Hematopoietic multipotent progenitor cell treated with erythropoietin and hydrocortisone succinate and interleukin-3 and kit ligand, for 17 days (in vitro differentiated cells): ENCODE measurements around the gene ANKH.

Experiments used
- DNase-seq: peaks from one replicate; pipeline ENCODE4 v3.0.0-alpha.2; 2015; ENCODE audit warnings: low spot score

Gene ANKH

DNA sequence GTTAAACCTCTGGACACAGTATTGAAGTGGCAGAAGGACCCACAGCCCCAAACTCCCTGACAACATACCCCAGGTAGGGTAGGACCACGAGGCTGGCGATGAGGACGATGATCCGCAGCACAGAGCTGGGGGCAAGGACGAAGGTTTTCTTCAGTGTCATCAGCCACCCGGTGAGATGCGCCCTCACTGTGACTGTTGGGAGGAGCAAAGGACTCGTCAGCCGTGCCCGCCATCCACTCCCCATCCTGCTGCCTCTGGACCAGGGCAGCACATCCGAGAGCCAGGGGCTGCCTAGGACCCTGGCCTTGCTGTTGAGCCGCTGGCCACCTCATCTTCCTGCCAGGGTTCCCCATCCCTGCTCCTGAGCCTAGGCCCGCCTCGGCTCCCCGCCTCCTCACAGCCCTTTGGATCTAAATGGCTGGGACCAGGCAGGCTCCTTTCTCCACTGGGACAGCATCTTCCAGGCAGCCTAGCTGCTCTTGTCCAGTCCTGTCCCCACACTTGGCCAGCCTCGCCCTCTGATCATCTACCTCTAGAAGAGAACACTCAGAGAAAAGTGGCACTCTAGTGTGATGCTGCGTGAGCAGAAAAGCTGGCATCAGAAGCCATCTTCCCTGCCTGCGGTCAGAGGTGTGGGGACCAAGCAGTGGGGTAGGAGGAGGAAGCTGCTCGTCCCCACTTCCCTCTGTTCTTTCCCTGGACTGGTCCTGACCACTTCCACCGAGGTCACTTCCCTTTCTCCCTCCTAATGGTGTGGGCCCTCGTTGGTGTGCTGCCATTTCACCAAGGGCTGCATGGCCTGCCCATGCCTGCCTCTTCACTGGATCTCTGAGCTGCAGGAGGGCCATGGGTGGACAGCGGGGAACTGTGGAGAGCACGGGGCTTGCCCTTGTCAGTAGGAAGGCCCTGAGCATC, 157.8 kb downstream of the ANKH start:
- no peak for DNase-seq

DNA sequence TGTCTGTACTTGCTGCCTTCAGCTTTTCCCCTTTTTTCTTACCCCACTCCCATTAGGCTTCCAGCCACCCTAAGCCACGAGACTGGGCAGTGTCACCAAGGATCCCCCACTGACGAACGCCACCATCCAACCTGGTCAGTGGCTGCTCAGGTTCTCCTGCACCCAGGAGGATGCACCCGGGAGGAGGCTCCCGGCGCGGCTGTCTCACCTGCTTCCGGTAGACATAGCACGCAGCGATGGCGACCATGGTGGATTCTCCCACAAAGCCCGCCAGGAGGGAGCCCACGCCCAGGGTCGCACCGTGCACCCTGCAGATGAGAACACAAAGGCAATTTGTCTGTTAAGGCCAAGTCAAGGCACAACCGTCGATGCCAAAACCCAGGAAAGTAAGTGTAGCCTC, 158.9 kb downstream of the ANKH start:
- no peak for DNase-seq

DNA sequence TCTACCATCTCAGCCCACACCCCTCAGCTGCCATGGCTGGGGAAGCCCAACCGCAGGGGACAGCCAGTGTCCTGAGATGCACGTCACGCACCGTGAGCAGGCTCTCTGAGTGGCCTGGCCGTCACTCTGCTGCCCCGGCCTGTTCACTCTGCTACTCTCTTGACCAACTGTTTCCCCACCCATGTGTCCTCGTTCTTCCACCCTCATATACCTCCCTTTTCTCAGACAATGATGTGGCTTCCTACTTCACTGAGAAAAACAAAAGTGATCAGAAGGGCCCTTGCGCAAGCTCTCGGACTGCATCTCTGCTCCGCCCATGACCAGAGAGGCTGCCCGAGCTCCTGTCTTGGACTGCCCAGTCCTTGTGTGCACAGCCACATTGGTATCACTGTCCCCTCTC, 159.4 kb downstream of the ANKH start:
- no peak for DNase-seq

DNA sequence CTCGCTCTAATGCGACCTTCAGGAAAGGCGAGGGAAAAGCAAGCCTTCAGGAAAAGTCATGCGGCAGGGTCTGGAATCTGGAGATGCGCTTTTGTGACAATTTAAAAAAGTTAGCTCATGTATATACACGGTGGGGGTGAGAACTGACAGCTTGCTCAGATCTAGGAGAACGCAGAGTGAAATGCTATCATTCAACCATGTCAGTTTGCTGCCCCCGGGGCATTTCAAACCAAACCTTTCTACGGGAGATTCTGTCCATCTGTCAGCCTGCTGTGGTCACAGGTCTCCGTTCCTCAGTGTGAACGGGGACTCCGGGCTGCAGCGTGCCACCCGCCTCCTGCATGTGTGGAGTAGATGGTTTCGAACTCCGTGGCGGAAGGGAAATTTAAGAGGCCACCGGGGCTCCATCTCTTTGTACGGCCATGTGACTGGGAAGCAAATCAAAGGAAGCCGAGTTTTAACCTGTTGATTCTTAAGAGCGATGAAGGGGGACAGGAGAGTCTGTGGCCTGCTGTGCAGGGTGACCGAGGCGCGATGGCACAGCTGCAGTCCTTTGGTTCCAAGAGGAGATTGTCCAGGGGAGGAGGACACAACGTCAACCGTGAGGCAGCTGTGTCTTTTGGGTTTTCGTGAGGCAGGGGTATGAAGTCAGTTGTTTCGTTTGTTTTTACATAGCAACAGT, 161.1 kb downstream of the ANKH start:
- DNase-seq: no peak

DNA sequence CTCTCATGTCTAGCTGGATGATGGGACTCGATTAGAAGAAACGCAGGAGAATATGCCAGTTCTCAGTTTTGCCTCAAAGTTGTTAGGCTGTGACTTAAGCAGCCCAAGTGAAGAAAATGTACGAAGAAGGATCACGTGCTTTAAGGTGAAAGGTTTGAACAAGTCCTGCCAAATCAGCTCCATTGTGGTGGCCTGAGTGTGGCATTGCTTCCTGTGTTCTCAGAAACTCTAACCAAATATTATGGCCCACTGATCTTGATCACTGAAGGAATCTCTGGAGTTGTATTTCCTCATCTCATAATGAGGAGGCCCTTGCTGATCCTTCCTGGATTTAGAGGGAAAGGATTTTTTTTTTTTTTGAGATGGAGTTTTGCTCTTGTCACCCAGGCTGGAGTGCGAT, 163.0 kb downstream of the ANKH start:
- no peak for DNase-seq

DNA sequence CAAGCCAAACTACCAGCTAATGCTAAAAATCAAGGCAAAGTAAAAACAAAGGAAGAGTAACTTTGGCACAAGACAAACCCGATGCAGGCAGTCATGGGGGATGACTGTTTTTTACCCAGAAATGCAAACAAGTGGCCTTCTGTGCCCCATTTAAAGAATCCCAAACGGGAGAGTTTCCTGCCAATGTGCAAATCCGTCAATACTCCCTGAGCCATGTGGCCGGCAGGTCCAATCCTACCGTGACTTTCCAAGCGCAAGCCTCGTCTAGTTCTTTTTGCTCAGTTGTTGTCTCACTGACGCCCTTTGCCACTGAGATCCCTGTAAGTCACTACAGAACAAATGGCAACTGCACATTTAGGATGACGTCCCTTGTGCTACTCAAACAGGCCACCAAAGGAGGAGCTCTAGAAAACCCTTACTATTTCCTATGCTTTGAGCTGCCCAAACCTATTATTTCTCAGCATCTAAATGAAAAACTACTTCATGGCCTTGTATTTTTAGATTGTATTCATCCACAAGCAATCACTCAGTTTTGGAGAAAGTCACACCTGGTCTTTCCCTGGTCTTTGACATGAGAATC, 163.7 kb downstream of the ANKH start:
- no peak for DNase-seq

DNA sequence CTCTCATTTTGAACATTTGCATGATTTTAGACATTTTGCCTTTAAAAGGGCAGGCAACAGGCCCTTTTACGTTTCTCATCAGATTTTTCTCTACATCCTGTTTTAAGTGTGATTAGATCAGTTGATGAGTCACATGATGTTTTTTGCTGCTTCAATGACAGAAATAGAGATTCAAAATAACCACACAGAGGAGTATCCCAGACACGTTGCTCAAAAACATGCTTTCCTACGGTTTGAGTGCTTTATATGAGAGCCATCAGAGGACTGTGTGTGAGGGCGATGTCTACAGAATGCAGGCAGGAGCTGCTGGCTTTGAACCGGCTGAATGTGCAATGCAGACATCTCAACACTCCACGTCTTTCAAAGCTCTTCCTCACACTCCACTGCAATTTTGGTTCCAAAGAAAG, 165.0 kb downstream of the ANKH start:
- DNase-seq: peak; percentile 26

DNA sequence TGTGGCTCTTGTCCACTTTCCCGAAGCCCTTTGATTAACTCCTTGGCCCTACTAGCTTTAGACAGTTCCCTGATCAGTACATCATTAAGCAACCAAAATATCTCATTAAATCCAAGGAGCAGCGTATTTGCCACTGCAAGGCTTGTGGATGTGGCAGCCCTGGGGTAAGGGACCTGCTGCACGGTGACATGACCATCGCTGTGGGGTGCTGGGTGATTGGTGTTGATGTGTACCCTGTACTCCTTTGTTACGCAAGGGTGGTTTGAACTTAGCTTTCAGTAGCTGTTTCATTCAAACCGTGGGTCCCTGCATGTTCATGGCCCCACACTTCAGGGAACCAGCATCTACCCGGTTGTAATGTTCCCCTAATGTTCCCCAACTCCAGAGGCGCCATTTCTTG, 166.0 kb downstream of the ANKH start:
- DNase-seq: no peak

DNA sequence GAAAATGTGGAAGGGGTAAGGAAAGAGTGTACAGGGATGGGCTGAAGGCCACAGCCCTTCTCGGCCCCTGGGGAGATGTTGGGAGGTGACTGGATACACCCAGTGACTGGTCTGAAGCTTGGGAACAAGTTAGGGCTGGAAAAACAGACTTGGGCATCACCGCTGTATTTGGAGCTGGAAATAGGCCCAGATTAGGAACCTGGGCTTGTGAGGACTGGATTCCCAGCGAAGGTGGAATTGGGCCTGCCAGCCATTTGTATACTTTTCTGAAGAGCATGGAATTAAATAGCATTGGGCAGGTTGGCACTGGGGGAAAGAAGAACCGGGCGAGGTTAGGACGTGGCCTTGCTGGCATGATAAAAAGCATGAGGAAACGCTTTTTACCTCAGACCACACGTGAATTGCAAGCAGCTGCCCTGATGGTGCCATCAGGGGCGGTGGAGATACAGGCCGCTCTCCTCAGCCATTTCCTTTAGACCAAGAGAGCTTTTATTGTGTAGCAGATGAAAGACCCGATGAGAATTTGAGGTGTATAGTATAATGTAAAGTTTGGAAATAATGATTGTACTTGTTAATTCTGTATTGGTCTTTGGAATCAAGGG, 169.2 kb downstream of the ANKH start:
- DNase-seq: no peak

DNA sequence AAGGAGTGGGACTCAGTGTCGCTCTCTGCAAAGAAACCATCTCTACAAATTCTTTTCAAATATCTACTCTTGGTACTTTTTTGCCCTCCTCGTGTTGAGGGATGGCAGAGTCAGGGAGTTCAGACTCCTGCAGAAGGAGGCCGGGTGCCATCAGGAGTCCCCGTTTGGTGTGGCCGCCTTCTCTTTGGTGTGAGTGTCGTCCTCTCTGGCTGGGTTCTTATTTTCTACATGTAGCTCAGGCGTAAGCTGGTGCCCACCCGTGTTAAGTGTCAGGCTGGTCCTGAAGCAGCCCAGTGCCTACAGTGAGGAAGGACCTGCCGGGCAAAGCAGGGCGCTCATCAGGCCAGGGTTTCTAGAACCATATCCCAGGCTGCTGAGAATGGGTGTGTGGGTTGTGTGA, 170.0 kb downstream of the ANKH start:
- DNase-seq: no peak

DNA sequence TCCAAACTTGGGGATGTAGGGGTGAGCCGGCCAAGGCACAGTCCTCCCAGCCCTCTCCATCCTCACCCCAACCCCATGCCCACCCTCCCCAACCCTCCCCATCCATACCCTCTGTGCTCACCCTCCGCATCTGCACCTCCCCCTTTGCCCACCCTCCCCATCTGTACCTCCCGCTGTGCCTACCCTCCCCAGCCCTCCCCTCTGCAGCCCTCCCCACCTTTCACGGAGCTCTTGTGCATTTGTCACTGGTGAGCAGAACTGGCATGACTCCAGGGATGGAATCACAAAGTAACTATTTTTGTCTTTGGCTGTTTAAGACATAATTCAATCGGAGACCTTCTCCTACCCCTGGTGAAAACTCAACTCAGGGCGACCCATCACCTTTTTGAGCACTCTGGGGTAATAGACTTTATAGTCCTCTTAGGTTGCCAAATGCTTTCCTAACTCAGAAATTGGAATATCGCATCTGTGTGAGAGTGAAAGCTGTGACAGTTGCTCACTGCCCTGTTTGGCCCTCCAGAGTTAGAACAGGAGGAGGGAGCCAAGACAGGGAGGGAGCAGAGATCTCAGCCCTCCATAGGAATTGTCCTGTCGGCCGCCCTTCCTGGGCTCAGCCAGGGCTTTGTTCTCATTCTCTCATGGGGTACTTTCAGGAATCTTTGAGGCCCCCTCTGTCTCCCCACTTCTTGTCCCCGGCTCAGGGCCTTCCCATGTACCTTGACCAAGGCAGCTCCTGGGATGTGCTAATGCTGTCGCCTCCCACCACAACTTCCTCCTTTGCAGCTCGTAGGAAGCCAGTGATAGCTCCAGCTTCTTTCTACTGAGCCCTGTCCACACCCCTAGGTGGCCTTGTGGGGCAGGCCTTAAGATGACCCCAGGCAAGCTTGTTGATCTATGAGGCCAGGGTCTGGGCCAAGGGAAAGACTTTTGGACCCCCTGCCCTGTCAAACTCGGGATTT, 170.8 kb downstream of the ANKH start:
- DNase-seq: no peak

DNA sequence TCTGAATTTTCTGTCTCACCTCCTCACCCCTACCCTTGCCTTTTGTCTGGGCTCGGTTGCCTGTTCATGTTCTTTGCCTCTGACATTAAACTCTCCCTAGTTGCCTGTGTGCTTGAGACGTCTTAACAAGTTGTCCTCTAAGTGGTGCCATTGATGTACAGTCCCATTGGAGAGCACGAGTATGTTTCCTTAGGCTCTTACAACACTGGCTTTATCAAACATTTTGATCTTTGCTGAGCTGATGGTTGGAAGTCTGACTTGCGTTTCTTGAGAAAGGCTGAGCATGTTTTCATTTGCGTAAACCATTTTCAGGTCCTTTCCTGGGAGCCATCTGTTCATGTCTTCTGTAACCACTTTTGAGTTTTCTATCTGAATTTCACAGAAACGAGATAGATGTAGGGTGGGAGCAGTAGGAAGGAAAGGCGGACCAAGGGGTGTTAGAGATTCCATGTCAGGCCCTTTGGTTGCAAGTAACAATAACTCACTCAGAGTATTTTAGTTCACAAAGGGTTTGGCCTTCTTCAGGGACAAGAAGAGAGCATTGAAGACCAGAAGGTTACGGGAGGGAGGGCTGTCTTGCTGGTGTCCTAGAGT, 171.7 kb downstream of the ANKH start:
- peak; percentile 53 for DNase-seq

DNA sequence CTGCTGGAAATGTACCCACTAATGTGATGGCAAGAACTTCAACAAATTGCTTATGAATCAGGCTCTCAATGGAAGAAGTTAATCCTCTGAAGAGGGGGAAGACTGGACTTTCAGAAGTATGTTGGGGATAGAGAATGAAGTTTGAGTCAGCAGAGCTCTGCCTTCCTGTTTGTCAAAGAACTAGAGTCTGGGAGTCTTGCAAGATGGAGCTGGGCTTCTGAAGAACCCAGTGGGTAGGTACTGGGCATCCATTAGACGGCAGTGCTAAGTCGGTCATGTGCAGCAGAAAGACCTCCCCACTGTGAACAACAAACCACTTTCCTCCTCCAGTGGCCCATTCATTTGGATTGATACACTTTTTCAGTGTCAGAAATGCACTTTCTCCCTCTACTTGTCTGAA, 172.4 kb downstream of the ANKH start:
- DNase-seq: no peak

DNA sequence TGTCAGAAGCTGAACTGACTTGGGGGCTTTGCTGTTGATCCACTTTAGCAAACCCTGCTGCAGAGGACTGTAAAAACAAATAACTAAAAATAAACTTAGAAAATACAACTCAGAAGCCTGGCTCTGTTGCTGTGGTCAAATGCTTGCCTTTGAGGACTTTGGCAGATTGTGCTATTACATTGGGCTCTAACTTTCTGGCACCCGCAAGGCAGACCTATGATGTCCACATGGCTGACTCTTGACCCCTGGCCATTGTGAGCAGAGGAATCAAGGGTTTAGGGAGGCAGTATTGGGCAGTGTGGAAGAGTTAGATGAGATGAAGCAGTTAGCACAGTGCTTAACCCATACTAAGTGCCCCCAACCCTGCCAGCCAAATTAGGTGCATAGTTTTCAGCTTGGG, 173.1 kb downstream of the ANKH start:
- no peak for DNase-seq

DNA sequence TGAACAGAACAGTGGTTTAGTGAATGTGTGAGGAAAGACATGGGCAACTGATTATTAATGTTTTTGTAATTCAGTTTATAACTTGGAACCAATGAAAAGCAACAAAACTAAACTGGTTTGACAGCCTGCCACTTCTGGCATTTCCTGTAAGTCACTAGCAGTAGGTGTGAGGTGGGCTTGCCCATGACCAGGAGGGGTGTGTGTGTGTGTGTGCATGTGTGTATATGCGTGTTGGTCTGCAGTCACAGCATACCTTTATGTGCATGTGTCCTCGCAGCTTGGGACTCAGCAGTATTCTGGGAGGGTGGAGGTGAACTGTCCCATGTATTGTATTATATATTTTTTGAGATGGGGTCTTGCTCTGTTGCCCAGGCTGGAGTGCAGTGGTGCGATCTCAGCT, 174.7 kb downstream of the ANKH start:
- DNase-seq: no peak

DNA sequence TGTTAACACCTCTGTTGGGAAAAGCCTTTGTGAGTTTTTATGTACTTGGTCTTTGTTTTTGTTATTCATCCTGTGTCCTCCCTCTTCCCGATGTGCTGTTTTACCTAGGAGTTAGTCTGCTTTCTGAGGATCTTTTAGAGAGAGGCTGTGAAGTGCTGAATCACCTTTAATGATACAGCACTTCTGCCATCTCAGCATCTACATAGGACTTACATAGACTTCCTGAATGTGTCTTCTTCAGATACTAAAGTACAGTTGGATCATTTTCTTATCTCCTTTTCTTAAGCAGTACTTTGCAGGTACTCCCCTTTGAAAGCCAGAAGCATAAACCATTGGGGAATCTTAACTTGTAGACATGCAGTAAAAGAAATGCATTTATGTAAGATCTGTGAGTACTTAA, 175.5 kb downstream of the ANKH start:
- peak; percentile 80 for DNase-seq

DNA sequence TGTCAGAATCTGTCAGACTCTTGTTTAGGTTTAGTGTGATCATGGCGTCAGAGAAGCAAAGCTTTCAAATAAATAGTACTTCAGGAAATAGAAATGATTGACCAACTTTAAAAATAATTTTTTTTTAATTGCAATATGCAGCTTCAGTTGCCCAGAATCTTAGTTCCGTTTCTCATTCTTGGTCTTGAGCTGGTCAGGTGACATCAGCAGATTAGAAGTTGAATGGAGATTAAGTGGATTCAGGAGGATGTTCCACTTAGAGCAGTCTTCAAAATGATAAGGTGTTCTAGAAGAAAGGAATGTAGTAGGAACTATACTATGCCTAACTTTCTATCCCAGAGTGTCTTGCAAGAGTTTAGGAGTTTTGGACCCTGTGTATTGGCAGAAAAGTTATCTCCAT, 176.4 kb downstream of the ANKH start:
- DNase-seq: no peak

DNA sequence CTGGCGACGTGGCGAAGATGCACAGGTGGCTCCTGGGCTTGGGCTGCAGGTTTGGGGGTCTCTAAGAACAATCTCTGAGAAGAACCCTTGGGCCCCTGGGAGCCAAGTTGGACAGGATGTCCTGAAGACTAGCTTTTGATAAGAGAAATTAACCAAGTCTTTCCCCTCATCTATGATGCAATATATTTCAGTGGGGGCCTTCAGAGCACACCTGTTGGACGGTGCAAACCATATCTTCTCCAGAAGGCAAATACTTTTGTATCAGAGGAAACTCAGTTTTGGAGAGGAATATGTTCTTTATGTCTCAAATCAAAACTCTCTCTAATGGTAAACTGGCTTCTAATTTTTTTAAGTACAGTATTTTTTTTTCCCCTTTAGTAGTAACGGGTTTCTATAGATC, 178.5 kb downstream of the ANKH start:
- no peak for DNase-seq

DNA sequence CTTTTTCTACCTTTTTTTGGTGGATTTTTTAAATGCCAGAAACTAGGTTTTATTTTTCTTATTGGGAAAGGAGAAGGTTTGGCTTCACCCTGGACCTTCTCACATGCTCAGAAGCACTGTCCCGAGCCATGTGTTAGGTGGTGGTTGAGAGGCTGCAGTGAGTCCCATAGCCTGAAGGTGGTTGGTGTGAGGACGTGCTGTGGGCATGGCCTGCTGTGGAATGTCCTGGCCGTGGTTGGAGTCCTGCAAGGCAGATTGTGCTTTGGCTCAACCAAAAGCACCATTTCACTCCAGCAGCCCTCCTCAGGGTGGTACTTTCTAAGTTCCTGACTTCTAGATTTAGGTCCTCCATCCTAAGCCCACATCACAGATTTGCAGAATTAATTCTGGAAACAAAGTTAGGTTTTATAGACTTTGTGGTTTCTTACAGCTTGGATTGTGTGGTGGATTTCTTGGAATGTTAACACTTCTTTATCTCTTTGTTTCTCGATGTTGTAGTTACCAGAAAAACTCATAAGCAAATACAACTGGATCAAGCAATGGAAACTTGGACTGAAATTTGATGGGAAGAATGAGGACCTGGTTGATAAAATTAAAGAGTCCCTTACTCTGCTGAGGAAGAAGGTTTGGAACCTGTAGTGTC, 184.4 kb downstream of the ANKH start:
- no peak for DNase-seq

DNA sequence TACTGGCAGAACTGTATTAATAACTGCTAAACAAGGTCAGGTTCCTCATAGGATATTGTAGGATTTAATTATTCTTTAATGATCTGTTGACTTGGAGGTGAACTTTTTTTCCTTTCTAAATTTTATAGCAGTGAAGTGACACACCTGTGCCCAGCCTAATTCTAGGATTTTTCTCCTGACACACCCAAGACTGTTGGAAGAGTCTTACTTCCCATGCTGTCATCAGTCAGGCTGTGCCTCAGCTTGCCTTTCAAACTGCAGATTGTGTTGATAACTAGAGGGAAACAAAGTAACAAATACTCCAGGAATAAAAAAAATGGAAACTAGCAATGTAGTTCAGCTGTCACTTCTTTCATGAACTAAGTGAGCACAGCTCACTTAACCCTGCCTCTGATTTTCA, 185.1 kb downstream of the ANKH start:
- DNase-seq: no peak

DNA sequence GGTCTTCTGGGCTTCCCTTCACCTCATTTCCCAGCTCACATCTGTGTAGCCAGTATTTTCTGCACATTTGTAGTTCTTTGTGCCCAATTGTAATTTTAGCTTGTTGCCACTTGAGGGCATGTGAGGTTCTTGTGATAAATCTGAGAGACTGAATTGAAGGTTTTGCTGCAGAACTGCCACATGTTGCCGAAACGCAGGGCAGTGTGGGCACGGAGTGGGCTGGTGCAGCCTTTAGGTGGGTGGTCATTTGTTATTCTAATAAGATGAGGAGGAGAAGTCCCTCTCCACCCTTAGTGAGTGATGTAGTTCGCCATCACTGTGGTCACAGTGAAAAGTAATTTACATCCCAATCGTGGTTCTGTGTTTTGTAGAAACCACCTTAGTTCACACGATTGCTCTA, 185.8 kb downstream of the ANKH start:
- peak; percentile 63 for DNase-seq
